ENCODE data around the gene GP1BA.

- TF ChIP-seq CTCF (IDR thresholded peaks at IDR 0.05 in 8 of 11, conservative IDR thresholded peaks at IDR 0.05 in 3 of 11) (no peak), POLR2A (IDR thresholded peaks at IDR 0.05) (no peak)
Observed at GRCh38 chr17:4908301-4908700, 23.8 kb upstream of the GP1BA start.

Data from spleen (tissue), 7 donors.